ENCODE measurements around the gene LENEP.

LENEP gene

DNA sequence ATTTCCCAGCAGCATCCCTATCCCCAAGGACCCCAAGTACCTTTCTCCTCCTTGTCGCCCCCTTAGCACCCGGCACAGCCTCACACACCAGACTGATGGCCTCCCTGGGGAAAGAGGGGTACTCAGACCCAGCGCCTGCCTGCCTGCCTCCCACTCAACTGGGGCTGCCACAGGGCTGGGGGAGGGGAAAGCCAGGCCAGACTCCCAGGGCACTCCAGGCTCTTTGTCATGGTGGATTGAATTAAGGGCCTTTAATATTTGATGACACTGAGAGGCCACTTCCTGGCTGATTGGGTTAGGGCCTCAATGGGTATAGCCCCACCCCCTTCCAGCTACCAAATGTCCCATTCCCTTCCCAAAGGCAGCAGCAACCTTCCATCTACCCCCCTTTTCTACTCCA lies 24.7 kb upstream of the LENEP start:
- no peak overlapping the region for H3K9ac ChIP-seq
- no peak overlapping the region for H3K4me3 ChIP-seq (ENCODE audit: low read depth, low read length)

GRCh38 chr1:154969246-154969645 lies 24.1 kb upstream of the LENEP start:
- TF ChIP-seq CTCF (IDR thresholded peaks at IDR 0.05), result no peak
- no peak overlapping the region for H3K4me3 ChIP-seq (ENCODE audit: low read depth, low read length)
- H3K27me3 ChIP-seq (ENCODE audit: control insufficient read depth, insufficient read depth, low read length), result no peaks in the 10 kb centered on the region
- H2AFZ ChIP-seq, result no peak overlapping the region
- no peaks in the 10 kb centered on the region for H3K79me2 ChIP-seq
- no peaks in the 10 kb centered on the region for H3K36me3 ChIP-seq (ENCODE audit: control insufficient read depth, insufficient read depth, low read length)
- no peaks in the 10 kb centered on the region for H3K9me3 ChIP-seq (ENCODE audit: control insufficient read depth, low read length)
- peaks cover 7% of the 10 kb centered on the region for H3K4me1 ChIP-seq
- H3K4me2 ChIP-seq (ENCODE audit: low read length), result no peak overlapping the region
- H3K9ac ChIP-seq, result no peak overlapping the region
- H3K27ac ChIP-seq, result peak overlapping the region; percentile 19

More for the DNA sequence above, 24.7 kb upstream of the LENEP start:
- no peak overlapping the region for H3K4me2 ChIP-seq (ENCODE audit: low read length)
- peaks cover 7% of the 10 kb centered on the region for H3K4me1 ChIP-seq
- TF ChIP-seq CTCF (IDR thresholded peaks at IDR 0.05), result no peak
- no peaks in the 10 kb centered on the region for H3K79me2 ChIP-seq
- no peaks in the 10 kb centered on the region for H3K9me3 ChIP-seq (ENCODE audit: control insufficient read depth, low read length)
- no peak overlapping the region for H3K27ac ChIP-seq
- H3K36me3 ChIP-seq (ENCODE audit: control insufficient read depth, insufficient read depth, low read length), result no peaks in the 10 kb centered on the region
- H2AFZ ChIP-seq, result no peak overlapping the region
- H3K27me3 ChIP-seq (ENCODE audit: control insufficient read depth, insufficient read depth, low read length), result no peaks in the 10 kb centered on the region

GRCh38 chr1:154969860-154970452 lies 23.4 kb upstream of the LENEP start:
- Histone ChIP-seq H3K4me3 (ENCODE audit: low read depth, low read length) (peak overlapping the region; percentile 45), H2AFZ (no peak overlapping the region), H3K4me1 (peaks cover 7% of the 10 kb centered on the region), H3K9me3 (ENCODE audit: control insufficient read depth, low read length) (no peaks in the 10 kb centered on the region), H3K79me2 (no peaks in the 10 kb centered on the region), H3K36me3 (ENCODE audit: control insufficient read depth, insufficient read depth, low read length) (no peaks in the 10 kb centered on the region), H3K9ac (no peak overlapping the region), H3K27ac (peak overlapping the region; percentile 98), H3K4me2 (ENCODE audit: low read length) (peak overlapping the region; percentile 64), H3K27me3 (ENCODE audit: control insufficient read depth, insufficient read depth, low read length) (no peaks in the 10 kb centered on the region)
- no peak for TF ChIP-seq CTCF (IDR thresholded peaks at IDR 0.05)

DNA sequence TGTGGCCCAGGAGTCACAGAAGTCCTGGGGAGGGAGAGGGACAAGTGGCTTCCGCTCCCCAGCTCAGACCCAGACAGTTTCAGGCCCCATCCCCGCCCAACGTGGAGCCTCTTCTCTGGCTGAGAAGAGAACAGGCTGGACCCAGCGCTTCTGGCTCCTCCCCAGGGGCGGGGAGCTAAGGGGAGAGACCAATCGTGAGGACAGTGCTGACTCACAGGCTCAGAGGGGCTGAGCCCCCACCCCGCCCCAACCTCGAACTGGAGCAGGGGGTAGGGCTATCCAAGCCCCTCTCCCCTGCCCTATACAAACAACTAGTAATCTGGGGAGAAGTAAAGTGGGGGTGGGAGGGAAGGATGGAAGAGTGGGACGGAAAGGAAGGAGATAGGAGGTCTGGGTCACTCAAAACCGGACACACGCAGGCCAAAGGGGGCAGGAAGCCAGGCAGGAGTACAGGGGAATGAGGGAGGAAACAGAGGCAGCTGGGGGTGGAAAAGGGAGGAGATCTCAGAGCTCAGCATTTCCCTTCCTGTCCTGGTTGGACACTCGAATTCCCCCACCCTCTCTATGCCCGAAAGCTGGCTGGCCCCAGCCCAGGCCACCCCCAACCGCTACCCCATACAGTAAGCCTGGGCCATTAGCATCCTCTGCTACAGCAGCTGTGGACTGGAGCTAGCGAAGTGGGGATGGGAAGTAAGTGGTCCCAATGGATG lies 22.6 kb upstream of the LENEP start, which contains the start of gene SHC1:
TSS of gene SHC1 (minus strand) at position 117 of the 710 bp plus-strand sequence. CDS start 221 bp downstream, outside the sequence.
- H3K9me3 ChIP-seq (ENCODE audit: control insufficient read depth, low read length), result no peaks in the 10 kb centered on the region
- H3K9ac ChIP-seq, result no peak within 1 kb of the TSS
- no peaks in the 10 kb centered on the region for H3K36me3 ChIP-seq (ENCODE audit: control insufficient read depth, insufficient read depth, low read length)
- H3K27ac ChIP-seq, result peak within 1 kb of the TSS; percentile 98
- no peak for TF ChIP-seq CTCF (IDR thresholded peaks at IDR 0.05)
- no peak within 1 kb of the TSS for H2AFZ ChIP-seq
- H3K4me1 ChIP-seq, result peaks cover 7% of the 10 kb centered on the region
- H3K4me3 ChIP-seq (ENCODE audit: low read depth, low read length), result peak within 1 kb of the TSS; percentile 45
- no peaks in the 10 kb centered on the region for H3K79me2 ChIP-seq
- peak within 1 kb of the TSS; percentile 64 for H3K4me2 ChIP-seq (ENCODE audit: low read length)
- no peaks in the 10 kb centered on the region for H3K27me3 ChIP-seq (ENCODE audit: control insufficient read depth, insufficient read depth, low read length)
